ENCODE measurements around the gene GPC5. TPM values are rescaled to one million over a fixed set of nuclear protein-coding genes. Genes with fewer than 3 reads are reported as not detected.

GPC5 gene
- total RNA-seq, 1 experiment from 2014 or later, result 0.21 TPM

DNA sequence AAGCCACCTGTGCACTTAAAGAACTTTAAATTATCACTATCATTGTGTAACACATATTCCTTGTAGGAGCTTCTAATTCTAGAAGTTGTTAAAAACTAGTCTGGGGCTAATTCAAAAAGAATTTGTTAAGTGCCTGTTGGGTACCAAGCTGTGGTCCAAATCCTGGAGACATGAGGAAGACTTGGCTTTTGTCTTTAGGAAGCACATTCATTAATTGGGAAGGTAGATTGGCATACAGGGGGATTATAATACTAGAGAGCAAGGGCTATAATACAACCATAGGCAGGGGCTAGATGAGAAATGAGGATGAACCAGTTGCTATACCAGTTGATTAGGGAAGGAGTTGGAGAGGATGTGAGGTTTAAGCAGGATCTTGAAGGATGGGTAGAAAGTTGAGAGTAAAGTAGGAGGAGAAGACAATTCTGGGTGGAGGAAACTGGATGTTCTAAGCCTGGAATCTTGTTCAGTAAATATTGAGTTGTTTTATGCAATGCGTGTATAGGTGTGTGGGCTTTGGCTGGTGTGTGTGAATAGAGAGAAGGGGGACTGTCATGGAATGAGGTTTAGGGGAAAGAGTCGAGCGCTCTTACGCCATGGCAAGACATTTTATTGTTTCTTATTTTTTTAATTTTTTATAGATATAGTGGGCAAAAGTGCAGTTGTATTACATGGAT is 350.1 kb downstream of the GPC5 start:
- Histone ChIP-seq H3K27me3 (replicated peaks; ENCODE audit: insufficient read depth, low read depth, low read length, poor library complexity) (no peaks in the 10 kb centered on the region), H3K9me3 (ENCODE audit: low read depth, low read length, poor library complexity, severe bottlenecking) (no peaks in the 10 kb centered on the region), H3K4me1 (ENCODE audit: insufficient read depth, low read length, poor library complexity, severe bottlenecking) (no peaks in the 10 kb centered on the region), H3K4me3 (ENCODE audit: low read depth, low read length, poor library complexity, severe bottlenecking) (no peak overlapping the region), H3K36me3 (ENCODE audit: insufficient read depth, low read length, poor library complexity, severe bottlenecking) (no peaks in the 10 kb centered on the region), H3K27ac (ENCODE audit: low read depth, low read length, poor library complexity, severe bottlenecking) (no peak overlapping the region)
- TF ChIP-seq, protein P1, sequence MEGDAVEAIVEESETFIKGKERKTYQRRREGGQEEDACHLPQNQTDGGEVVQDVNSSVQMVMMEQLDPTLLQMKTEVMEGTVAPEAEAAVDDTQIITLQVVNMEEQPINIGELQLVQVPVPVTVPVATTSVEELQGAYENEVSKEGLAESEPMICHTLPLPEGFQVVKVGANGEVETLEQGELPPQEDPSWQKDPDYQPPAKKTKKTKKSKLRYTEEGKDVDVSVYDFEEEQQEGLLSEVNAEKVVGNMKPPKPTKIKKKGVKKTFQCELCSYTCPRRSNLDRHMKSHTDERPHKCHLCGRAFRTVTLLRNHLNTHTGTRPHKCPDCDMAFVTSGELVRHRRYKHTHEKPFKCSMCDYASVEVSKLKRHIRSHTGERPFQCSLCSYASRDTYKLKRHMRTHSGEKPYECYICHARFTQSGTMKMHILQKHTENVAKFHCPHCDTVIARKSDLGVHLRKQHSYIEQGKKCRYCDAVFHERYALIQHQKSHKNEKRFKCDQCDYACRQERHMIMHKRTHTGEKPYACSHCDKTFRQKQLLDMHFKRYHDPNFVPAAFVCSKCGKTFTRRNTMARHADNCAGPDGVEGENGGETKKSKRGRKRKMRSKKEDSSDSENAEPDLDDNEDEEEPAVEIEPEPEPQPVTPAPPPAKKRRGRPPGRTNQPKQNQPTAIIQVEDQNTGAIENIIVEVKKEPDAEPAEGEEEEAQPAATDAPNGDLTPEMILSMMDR (conservative IDR thresholded peaks at IDR 0.05; ENCODE audit: low read depth, low read length), result no peak
- TF ChIP-seq EZH2 (IDR thresholded peaks at IDR 0.05; ENCODE audit: borderline replicate concordance, low read depth, low read length, poor library complexity, severe bottlenecking), result no peak
- intact Hi-C loops (cut with micrococcal nuclease; ENCODE audit: unreplicated experiment), result no loop called here
- ChIA-PET CTCF (no interaction called here), POLR2A (ENCODE audit: low non-redundant PET) (no interaction called here)
- BruUV-seq (replicated peaks), result no TSS peak
- no peak for DNase-seq (ENCODE audit: low spot score)

DNA sequence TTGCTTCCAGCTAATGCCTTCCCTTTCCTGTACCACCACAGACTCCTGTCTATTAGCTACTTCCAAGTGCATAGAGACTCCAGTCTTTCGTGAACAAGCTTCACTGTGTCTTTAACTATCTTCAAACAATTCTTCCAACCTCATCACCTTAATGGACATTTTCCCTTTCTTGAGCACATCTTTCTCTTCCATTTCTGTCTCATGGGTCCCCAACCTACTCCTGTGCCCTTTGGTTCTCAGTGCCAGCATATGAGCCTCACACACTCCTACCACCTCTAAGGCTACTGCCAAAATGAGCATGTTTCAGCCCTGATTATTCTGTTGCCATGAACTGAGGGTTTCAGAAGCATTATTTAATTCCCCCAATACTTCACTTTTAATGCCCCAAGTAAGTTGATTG is 360.3 kb downstream of the GPC5 start:
- POLR2A ChIA-PET (ENCODE audit: low non-redundant PET), result no interaction called here
- no TSS peak for BruUV-seq (replicated peaks)
- no peak overlapping the region for H3K27ac ChIP-seq (ENCODE audit: low read depth, low read length, poor library complexity, severe bottlenecking)
- no peak overlapping the region for H3K4me3 ChIP-seq (ENCODE audit: low read depth, low read length, poor library complexity, severe bottlenecking)
- no peaks in the 10 kb centered on the region for H3K36me3 ChIP-seq (ENCODE audit: insufficient read depth, low read length, poor library complexity, severe bottlenecking)
- no peaks in the 10 kb centered on the region for H3K9me3 ChIP-seq (ENCODE audit: low read depth, low read length, poor library complexity, severe bottlenecking)
- DNase-seq (ENCODE audit: low spot score), result no peak
- H3K4me1 ChIP-seq (ENCODE audit: insufficient read depth, low read length, poor library complexity, severe bottlenecking), result no peaks in the 10 kb centered on the region
- CTCF ChIA-PET, result no interaction called here
- TF ChIP-seq, protein P1 (conservative IDR thresholded peaks at IDR 0.05; ENCODE audit: low read depth, low read length), result no peak
- TF ChIP-seq EZH2 (IDR thresholded peaks at IDR 0.05; ENCODE audit: borderline replicate concordance, low read depth, low read length, poor library complexity, severe bottlenecking), result no peak
- no peaks in the 10 kb centered on the region for H3K27me3 ChIP-seq (replicated peaks; ENCODE audit: insufficient read depth, low read depth, low read length, poor library complexity)
- intact Hi-C loops (cut with micrococcal nuclease; ENCODE audit: unreplicated experiment), result no loop called here

DNA sequence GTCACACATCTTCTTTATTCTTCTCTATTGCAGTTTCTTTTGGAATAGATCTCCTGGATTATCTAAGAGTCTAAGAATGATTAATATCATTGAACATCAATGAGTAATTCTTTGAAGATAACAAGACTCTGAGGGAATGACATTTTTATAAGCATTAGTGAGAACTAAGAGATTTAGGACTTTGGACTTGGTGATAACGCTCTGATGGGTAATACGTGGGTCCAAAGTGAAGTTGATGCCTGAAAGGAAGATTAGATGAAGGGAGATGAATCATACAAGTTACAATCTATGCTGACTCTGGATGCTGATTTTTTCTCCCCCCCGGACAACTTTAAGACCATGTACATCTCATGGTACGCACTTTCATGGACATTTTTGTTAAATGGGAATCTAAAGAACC is 364.5 kb downstream of the GPC5 start:
- BruUV-seq (replicated peaks), result no TSS peak
- Histone ChIP-seq H3K27ac (ENCODE audit: low read depth, low read length, poor library complexity, severe bottlenecking) (no peak overlapping the region), H3K9me3 (ENCODE audit: low read depth, low read length, poor library complexity, severe bottlenecking) (no peaks in the 10 kb centered on the region), H3K4me3 (ENCODE audit: low read depth, low read length, poor library complexity, severe bottlenecking) (no peak overlapping the region), H3K36me3 (ENCODE audit: insufficient read depth, low read length, poor library complexity, severe bottlenecking) (no peaks in the 10 kb centered on the region), H3K4me1 (ENCODE audit: insufficient read depth, low read length, poor library complexity, severe bottlenecking) (no peaks in the 10 kb centered on the region), H3K27me3 (replicated peaks; ENCODE audit: insufficient read depth, low read depth, low read length, poor library complexity) (no peaks in the 10 kb centered on the region)
- intact Hi-C loops (cut with micrococcal nuclease; ENCODE audit: unreplicated experiment), result no loop called here
- DNase-seq (ENCODE audit: low spot score), result no peak
- CTCF ChIA-PET, result no interaction called here
- TF ChIP-seq, protein P1 (conservative IDR thresholded peaks at IDR 0.05; ENCODE audit: low read depth, low read length), result no peak
- TF ChIP-seq EZH2 (IDR thresholded peaks at IDR 0.05; ENCODE audit: borderline replicate concordance, low read depth, low read length, poor library complexity, severe bottlenecking), result no peak
- POLR2A ChIA-PET (ENCODE audit: low non-redundant PET), result no interaction called here

Measured in A673 (cell line).